Adrenal gland (tissue), 5 donors: ENCODE measurements around the gene HIPK2.

Experiments
- CTCF ChIP-seq, 6 experiments: fragments of 450-650 bp in 4 of 6; fragments of 200-600 bp in 2 of 6; sonication (generic) in 1 of 6; IDR thresholded peaks; 1 replicate in 5 of 6; 2 replicates in 1 of 6; pipeline versions ENCODE4 v1.5.1 to v1.8.0; 2016 to 2021; ENCODE audit warnings: antibody characterized with exemption in 6 of 6, mild to moderate bottlenecking in 2 of 6, moderate library complexity in 1 of 6
- POLR2A ChIP-seq, 2 donors: fragments of 450-650 bp; IDR thresholded peaks; one replicate each; pipeline ENCODE4 v1.6.1; 2017; ENCODE audit warnings: antibody characterized with exemption in 2 of 2, mild to moderate bottlenecking in 2 of 2, moderate library complexity in 1 of 2
- donor health status: DM: no; HTN: no; CAD: no.

- TF ChIP-seq CTCF (IDR thresholded peaks at IDR 0.05) = no peak
- TF ChIP-seq POLR2A (IDR thresholded peaks at IDR 0.05) = no peak
Observed at GRCh38 chr7:139669106-139670061, 108.4 kb downstream of the HIPK2 start.
